Nephron progenitor cell (in vitro differentiated cells): Measurements from ENCODE around the gene ZNF823.

Experiments
- DNase-seq: peaks from one replicate; pipeline ENCODE4 v3.0.0; 2021
- H3K27ac Mint-ChIP-seq: 2 replicates; pipeline ENCODE4 v1.8.0; 2021; ENCODE audit warnings: mild to moderate bottlenecking, moderate library complexity, mixed read lengths
- H3K27me3 Mint-ChIP-seq: 2 replicates; pipeline ENCODE4 v1.8.0; 2021; ENCODE audit warnings: mild to moderate bottlenecking, low read depth, mixed read lengths; ENCODE audit not compliant: poor library complexity
- H3K36me3 Mint-ChIP-seq: 2 replicates; pipeline ENCODE4 v1.8.0; 2021; ENCODE audit warnings: low read depth, mixed read lengths
- H3K4me1 Mint-ChIP-seq: 2 replicates; pipeline ENCODE4 v1.8.0; 2021; ENCODE audit warnings: mixed read lengths
- H3K4me3 Mint-ChIP-seq: 2 replicates; pipeline ENCODE4 v1.8.0; 2021; ENCODE audit warnings: mild to moderate bottlenecking, moderate library complexity, mixed read lengths
- H3K9me3 Mint-ChIP-seq: 2 replicates; pipeline ENCODE4 v1.8.0; 2021; ENCODE audit warnings: mild to moderate bottlenecking, moderate library complexity, mixed read lengths
- TF ChIP-seq, protein P1 (sequence below): fragments of 200-600 bp; sonication (generic); IDR thresholded peaks from 2 replicates; pipeline ENCODE4 v1.5.0; 2021; ENCODE audit warnings: antibody characterized with exemption

The ZNF823 gene

DNA sequence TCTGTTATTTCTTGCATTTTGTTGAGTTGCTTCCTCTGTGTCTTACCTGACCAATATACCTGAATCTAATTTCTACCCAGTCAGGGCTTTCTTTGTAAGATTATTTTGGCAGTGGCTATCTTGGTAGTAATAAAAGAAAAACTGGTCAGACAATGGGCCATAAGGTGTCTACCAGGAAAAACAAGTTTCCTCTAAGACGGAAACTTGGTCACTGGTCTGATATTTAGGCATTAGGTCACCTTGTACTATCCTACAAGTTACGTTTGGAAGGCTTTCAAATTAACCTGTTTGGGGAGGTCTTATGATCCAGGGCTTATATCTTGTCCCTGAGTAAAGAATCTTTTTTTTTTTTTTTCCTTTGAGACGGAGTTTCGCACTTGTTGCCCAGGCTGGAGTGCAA lies 9.2 kb downstream of the ZNF823 start:
- H3K27ac Mint-ChIP-seq: no peak overlapping the region
- no peaks in the 10 kb centered on the region for H3K27me3 Mint-ChIP-seq
- no peak for DNase-seq
- TF ChIP-seq, protein P1, sequence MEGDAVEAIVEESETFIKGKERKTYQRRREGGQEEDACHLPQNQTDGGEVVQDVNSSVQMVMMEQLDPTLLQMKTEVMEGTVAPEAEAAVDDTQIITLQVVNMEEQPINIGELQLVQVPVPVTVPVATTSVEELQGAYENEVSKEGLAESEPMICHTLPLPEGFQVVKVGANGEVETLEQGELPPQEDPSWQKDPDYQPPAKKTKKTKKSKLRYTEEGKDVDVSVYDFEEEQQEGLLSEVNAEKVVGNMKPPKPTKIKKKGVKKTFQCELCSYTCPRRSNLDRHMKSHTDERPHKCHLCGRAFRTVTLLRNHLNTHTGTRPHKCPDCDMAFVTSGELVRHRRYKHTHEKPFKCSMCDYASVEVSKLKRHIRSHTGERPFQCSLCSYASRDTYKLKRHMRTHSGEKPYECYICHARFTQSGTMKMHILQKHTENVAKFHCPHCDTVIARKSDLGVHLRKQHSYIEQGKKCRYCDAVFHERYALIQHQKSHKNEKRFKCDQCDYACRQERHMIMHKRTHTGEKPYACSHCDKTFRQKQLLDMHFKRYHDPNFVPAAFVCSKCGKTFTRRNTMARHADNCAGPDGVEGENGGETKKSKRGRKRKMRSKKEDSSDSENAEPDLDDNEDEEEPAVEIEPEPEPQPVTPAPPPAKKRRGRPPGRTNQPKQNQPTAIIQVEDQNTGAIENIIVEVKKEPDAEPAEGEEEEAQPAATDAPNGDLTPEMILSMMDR: no peak
- no peaks in the 10 kb centered on the region for H3K4me1 Mint-ChIP-seq
- peaks cover 96% of the 10 kb centered on the region for H3K36me3 Mint-ChIP-seq
- no peak overlapping the region for H3K4me3 Mint-ChIP-seq
- peaks cover 81% of the 10 kb centered on the region for H3K9me3 Mint-ChIP-seq

DNA sequence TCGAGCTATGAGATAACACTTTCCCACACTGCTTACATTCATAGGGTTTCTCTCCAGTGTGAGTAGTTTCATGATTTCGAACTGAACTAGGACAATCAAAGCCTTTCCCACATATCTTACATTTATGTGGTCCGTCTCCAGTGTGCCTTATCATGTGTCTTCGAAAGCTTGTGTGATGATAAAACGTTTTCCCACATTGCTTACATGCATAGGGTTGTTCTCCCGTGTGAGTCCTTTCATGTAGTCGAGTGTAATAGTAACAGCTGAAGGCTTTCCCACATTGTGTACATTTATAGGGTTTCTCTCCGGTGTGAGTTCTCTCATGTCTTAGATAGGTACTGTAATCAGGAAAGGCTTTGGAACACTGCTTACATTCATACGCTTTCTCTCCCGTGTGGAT lies 16.3 kb downstream of the ZNF823 start:
- Mint-ChIP-seq H3K4me3 (no peak overlapping the region), H3K4me1 (no peaks in the 10 kb centered on the region), H3K9me3 (peaks cover 85% of the 10 kb centered on the region), H3K27me3 (no peaks in the 10 kb centered on the region), H3K36me3 (peaks cover 85% of the 10 kb centered on the region), H3K27ac (no peak overlapping the region)
- TF ChIP-seq, protein P1: no peak
- no peak for DNase-seq

DNA sequence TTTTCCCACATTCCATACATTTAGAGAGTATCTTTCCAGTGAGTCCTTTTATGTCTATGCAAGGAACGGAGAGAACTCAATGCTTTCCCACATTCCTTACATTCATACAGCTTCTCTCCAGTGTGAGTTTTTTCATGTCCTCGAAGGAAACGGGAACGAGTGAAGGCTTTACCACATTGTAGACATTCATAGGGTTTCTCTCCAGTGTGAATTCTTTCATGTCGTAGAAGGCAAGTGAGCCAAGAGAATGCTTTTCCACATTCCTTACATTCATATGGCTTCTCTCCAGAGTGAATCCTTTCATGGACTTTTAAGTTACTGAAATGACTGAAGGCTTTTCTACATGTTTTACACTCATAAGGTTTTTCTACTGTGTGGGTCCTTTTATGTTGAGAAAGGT lies 17.1 kb downstream of the ZNF823 start:
- DNase-seq: no peak
- H3K36me3 Mint-ChIP-seq: peaks cover 80% of the 10 kb centered on the region
- H3K4me1 Mint-ChIP-seq: no peaks in the 10 kb centered on the region
- H3K27ac Mint-ChIP-seq: no peak overlapping the region
- TF ChIP-seq, protein P1: no peak
- no peak overlapping the region for H3K4me3 Mint-ChIP-seq
- H3K9me3 Mint-ChIP-seq: peaks cover 85% of the 10 kb centered on the region
- no peaks in the 10 kb centered on the region for H3K27me3 Mint-ChIP-seq

DNA sequence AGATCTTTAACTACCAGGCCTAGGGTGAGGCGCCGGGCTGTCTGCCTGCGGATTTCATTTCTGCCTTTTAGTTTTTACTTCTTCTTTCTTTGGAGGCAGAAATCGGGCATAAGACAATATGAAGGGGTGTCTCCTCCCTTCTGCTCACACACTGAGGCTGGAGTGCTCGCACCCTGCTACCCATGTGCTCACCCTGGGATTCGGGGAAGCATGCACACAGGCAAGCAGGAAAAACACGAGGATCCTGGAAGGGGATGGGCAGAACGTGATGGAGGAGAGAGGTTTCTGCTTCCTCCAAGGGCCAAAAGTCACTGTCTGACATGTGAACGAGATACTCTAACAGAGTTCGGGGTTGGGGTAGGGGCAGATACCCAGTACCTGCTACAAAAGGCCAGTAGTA lies 28.4 kb downstream of the ZNF823 start:
- no peak for DNase-seq
- H3K27ac Mint-ChIP-seq: no peak overlapping the region
- H3K36me3 Mint-ChIP-seq: no peaks in the 10 kb centered on the region
- TF ChIP-seq, protein P1: no peak
- peaks cover 5% of the 10 kb centered on the region for H3K27me3 Mint-ChIP-seq
- peaks cover 31% of the 10 kb centered on the region for H3K9me3 Mint-ChIP-seq
- H3K4me1 Mint-ChIP-seq: no peaks in the 10 kb centered on the region
- no peak overlapping the region for H3K4me3 Mint-ChIP-seq

DNA sequence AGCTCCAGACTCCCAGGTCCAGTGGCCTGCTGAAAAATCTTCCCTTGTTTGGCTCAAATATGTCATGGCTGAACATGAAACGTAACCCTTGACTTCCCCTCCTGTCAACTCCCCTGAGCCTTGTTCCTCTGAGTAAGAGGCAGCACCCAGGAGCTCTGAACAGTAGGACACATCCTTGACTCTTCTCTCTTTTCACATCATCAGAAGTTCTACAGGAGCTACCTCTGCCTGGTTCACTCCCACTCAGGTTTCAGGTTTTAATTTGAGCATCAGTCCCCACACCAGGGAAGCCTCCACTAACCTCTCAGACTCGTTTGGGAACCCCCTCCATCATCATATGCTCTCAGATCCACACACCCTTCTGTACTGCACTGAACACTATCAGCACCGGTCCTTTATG lies 30.3 kb downstream of the ZNF823 start:
- peaks cover 21% of the 10 kb centered on the region for H3K9me3 Mint-ChIP-seq
- peaks cover 8% of the 10 kb centered on the region for H3K27me3 Mint-ChIP-seq
- no peak for DNase-seq
- TF ChIP-seq, protein P1: no peak
- H3K4me1 Mint-ChIP-seq: no peaks in the 10 kb centered on the region
- H3K27ac Mint-ChIP-seq: no peak overlapping the region
- no peak overlapping the region for H3K4me3 Mint-ChIP-seq
- H3K36me3 Mint-ChIP-seq: no peaks in the 10 kb centered on the region

DNA sequence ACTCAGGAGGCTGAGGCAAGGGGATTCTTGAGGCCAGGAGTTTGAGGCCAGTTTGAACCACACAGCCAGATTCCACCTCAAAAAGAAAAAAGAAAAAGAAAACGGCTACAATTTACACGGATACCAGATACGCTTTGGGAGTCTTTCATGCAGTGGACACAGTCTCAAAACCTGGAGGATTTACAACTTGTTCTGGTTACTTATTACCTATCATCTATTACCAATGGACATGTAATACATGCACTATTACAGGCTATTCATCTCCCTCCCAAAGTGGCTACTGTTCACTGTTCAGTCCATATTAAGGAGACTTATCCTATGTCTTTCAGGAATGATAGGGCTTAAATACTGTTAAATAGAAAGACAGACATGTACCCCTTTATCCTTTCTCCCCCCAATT lies 33.3 kb downstream of the ZNF823 start:
- H3K27ac Mint-ChIP-seq: no peak overlapping the region
- TF ChIP-seq, protein P1: no peak
- H3K4me1 Mint-ChIP-seq: no peaks in the 10 kb centered on the region
- DNase-seq: no peak
- peaks cover 20% of the 10 kb centered on the region for H3K9me3 Mint-ChIP-seq
- no peak overlapping the region for H3K4me3 Mint-ChIP-seq
- no peaks in the 10 kb centered on the region for H3K36me3 Mint-ChIP-seq
- peaks cover 17% of the 10 kb centered on the region for H3K27me3 Mint-ChIP-seq
